GM19455 (cell line): ENCODE results near the gene ABCC12.

Experiments used
- ATAC-seq: cut with Tn5 transposase; IDR thresholded peaks from one replicate; pipeline ENCODE4 v1.9.1; 2021; ENCODE audit not compliant: unreplicated experiment

The ABCC12 gene

DNA sequence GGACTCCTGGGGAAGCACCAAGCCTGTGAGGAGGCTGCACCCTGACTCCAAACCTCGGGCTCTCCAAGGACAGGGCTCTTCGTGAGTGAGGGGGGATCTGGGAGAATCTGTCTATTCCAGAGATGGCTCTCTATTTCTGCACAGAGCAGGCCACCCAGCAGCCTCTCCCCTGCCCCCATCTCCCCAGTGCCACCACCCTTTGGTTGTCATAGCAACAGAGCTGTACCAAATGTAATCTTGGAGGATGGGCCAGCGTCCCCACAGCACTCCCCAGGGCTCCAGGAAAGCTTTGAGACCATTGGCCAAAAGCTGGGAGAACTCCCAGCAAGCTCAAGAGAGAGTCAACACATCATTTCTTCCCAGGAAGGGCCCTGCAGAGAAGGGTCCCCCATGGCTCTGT lies 49.3 kb downstream of the ABCC12 start:
- no peak for ATAC-seq
